Uterus (tissue), 4 donors: Measurements from ENCODE around the gene COL26A1. TPM values are rescaled to one million over a fixed set of nuclear protein-coding genes. Genes with fewer than 3 reads are reported as not detected.
"Not testable (repeated sequence)": the region's sequence is repeated elsewhere in the genome, so short reads cannot be mapped to it uniquely, and the experiment has no call there.

Experiments used
- DNase-seq, 2 donors: peaks; one replicate each; pipeline ENCODE4 v3.0.0-alpha.2; 2019 to 2020
- H3K27ac ChIP-seq, 2 donors: fragments of 200-600 bp; sonication (generic); 1 replicate in 1 of 2; 2 replicates in 1 of 2; pipeline ENCODE4 v1.5.1; 2016 to 2018
- H3K27me3 ChIP-seq, 2 donors: fragments of 200-600 bp; sonication (generic); one replicate each; pipeline ENCODE4 v1.5.1; 2018 to 2019; ENCODE audit warnings: control low read depth in 1 of 2
- H3K36me3 ChIP-seq, 2 donors: fragments of 200-600 bp; sonication (generic); one replicate each; pipeline ENCODE4 v1.5.1; 2019; ENCODE audit warnings: control low read depth in 1 of 2
- H3K4me1 ChIP-seq, 2 donors: fragments of 200-600 bp; sonication (generic); one replicate each; pipeline ENCODE4 v1.5.1; 2018 to 2019; ENCODE audit warnings: control low read depth in 1 of 2
- H3K4me3 ChIP-seq, 2 donors: fragments of 200-600 bp; sonication (generic); 1 replicate in 1 of 2; 2 replicates in 1 of 2; pipeline ENCODE4 v1.5.1; 2018 to 2019; ENCODE audit warnings: mild to moderate bottlenecking in 1 of 2
- H3K9me3 ChIP-seq, 2 donors: fragments of 200-600 bp; sonication (generic); one replicate each; pipeline ENCODE4 v1.5.1; 2019; ENCODE audit warnings: control low read depth in 1 of 2
- POLR2A ChIP-seq, 2 donors: fragments of 450-650 bp; IDR thresholded peaks; one replicate each; pipeline ENCODE4 v1.6.1; 2016; ENCODE audit warnings: antibody characterized with exemption in 2 of 2, mild to moderate bottlenecking in 1 of 2, moderate library complexity in 1 of 2
- intact Hi-C: fragments of 100-400 bp; cut with DNase I; formaldehyde crosslinking; loops from one replicate; pipeline ENCODE4 v1.15.1; 2023; ENCODE audit warnings: low total_unique reads
- total RNA-seq, 4 donors: library from RNA; depleted of rRNA in 3 of 4; stranded (reverse); fragments of >200 nt in 3 of 4; gene quantifications; one replicate each; pipeline versions ENCODE4 v1.1.0 to v1.2.4, GENCODE V29; 2014 to 2023
- TF ChIP-seq, protein P1 (sequence below), 4 experiments: fragments of 200-600 bp in 2 of 4; fragments of 450-650 bp in 2 of 4; sonication (generic) in 2 of 4; IDR thresholded peaks; one replicate each; pipeline ENCODE4 v1.5.1; 2016 to 2019; ENCODE audit warnings: antibody characterized with exemption in 4 of 4, mild to moderate bottlenecking in 2 of 4, moderate library complexity in 1 of 4
- donor health status: DM: yes; HTN: yes; CAD: no.

COL26A1 gene
- total RNA-seq, 4 donors from 2014 or later = 0.30 to 11.8 TPM; not detected in 2

DNA sequence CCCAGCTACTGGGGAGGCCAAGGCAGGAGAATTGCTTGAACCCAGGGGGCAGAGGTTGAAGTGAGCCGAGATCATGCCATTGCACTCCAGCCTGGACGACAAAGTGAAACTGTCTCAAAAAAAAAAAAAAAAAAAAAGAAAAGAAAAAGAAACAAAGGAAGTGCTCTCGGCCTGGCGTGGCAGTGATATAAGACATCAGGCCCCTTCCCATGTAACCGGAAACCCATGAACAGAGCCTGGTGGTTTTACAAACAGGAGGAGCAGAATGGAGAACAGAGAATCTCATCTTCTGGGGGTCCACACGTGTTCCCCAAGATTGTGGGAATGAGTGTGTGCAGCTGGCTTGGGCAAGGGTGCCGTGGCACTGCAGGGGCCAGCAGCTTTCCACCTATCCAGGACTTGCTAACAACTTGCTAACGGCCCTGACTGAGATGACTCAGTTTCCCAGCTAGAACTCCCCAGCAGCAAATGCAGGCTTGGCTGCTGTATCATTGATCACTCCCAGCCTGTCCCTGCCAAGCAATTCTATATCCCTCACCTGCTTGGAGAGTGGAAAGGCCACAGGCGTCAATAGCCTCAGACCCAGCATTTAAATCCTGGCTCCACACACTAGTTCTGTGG, 103.0 kb downstream of the COL26A1 start:
- TF ChIP-seq, protein P1, sequence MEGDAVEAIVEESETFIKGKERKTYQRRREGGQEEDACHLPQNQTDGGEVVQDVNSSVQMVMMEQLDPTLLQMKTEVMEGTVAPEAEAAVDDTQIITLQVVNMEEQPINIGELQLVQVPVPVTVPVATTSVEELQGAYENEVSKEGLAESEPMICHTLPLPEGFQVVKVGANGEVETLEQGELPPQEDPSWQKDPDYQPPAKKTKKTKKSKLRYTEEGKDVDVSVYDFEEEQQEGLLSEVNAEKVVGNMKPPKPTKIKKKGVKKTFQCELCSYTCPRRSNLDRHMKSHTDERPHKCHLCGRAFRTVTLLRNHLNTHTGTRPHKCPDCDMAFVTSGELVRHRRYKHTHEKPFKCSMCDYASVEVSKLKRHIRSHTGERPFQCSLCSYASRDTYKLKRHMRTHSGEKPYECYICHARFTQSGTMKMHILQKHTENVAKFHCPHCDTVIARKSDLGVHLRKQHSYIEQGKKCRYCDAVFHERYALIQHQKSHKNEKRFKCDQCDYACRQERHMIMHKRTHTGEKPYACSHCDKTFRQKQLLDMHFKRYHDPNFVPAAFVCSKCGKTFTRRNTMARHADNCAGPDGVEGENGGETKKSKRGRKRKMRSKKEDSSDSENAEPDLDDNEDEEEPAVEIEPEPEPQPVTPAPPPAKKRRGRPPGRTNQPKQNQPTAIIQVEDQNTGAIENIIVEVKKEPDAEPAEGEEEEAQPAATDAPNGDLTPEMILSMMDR (IDR thresholded peaks at IDR 0.05) = no peak
- no peak for TF ChIP-seq POLR2A (IDR thresholded peaks at IDR 0.05)
- H3K4me1 ChIP-seq = no peaks in the 10 kb centered on the region
- no peaks in the 10 kb centered on the region for H3K27me3 ChIP-seq
- DNase-seq = no peak
- no peaks in the 10 kb centered on the region for H3K9me3 ChIP-seq
- no peak overlapping the region for H3K4me3 ChIP-seq
- no peaks in the 10 kb centered on the region for H3K36me3 ChIP-seq
- H3K27ac ChIP-seq = no peak overlapping the region
- intact Hi-C loops = no loop called here

DNA sequence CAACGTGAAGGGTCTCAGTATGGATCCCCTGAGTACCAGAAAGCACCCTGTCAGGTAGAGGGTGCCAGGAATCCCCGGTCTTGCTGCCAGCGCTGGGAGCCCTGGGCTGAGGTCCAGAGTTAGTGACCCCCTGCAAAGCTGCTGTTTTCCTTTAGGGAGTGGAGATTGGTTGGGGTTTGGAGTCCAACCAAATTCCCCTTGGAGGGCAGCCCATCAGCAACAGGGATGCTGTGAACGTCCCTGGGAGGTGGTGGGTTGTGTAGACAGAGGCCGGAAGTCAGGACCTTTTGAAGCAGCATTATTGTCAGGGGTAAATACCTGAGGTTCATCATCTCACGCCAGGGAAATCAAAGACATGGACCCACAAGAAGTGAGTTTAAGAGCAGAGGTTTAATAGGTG, 104.2 kb downstream of the COL26A1 start:
- Histone ChIP-seq H3K9me3 (no peaks in the 10 kb centered on the region), H3K27me3 (no peaks in the 10 kb centered on the region), H3K4me3 (no peak overlapping the region), H3K36me3 (no peaks in the 10 kb centered on the region), H3K27ac (no peak overlapping the region), H3K4me1 (no peaks in the 10 kb centered on the region)
- intact Hi-C loops = no loop called here
- no peak for TF ChIP-seq POLR2A (IDR thresholded peaks at IDR 0.05)
- TF ChIP-seq, protein P1 (IDR thresholded peaks at IDR 0.05) = no peak
- no peak for DNase-seq

DNA sequence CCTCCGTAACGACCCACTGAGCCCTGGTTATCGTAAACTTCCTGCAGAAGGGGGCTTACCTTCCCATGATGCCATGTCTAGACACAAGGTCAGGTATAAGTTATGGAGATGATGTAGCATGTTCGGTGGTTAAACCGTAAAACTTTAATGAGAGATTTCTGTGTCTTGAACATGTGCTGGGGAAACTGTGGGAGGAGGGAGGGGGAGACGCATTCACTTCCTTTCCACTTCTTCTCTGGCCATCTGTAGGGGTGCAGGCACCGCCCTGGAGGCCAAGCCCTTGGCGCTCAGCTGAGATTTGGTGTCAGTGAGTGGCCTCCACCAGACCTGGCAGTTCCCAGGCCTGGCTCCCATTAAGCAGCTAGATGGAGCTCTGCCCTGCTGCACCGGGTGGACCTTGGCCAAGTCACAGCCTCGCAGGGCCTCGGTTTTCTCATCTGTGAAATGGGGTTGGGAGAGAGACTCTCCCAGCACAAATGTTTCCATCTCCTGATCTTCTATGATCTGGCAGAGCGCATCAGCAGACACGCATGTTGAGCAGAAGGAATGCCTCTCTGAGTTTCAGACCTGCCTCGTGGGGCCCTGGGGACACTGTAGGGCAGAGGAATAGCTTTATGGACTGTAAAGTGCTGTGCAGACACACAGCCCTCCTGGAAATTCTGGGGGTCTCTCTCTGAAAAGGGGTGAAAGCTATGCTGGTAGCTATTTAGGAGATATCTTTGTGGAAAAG, 106.0 kb downstream of the COL26A1 start:
- intact Hi-C loops = no loop called here
- no peak for DNase-seq
- H3K4me3 ChIP-seq = no peak overlapping the region
- H3K9me3 ChIP-seq = no peaks in the 10 kb centered on the region
- no peaks in the 10 kb centered on the region for H3K36me3 ChIP-seq
- H3K27me3 ChIP-seq = no peaks in the 10 kb centered on the region
- H3K27ac ChIP-seq = no peak overlapping the region
- no peaks in the 10 kb centered on the region for H3K4me1 ChIP-seq
- TF ChIP-seq POLR2A (IDR thresholded peaks at IDR 0.05) = no peak
- TF ChIP-seq, protein P1 (IDR thresholded peaks at IDR 0.05) = no peak

DNA sequence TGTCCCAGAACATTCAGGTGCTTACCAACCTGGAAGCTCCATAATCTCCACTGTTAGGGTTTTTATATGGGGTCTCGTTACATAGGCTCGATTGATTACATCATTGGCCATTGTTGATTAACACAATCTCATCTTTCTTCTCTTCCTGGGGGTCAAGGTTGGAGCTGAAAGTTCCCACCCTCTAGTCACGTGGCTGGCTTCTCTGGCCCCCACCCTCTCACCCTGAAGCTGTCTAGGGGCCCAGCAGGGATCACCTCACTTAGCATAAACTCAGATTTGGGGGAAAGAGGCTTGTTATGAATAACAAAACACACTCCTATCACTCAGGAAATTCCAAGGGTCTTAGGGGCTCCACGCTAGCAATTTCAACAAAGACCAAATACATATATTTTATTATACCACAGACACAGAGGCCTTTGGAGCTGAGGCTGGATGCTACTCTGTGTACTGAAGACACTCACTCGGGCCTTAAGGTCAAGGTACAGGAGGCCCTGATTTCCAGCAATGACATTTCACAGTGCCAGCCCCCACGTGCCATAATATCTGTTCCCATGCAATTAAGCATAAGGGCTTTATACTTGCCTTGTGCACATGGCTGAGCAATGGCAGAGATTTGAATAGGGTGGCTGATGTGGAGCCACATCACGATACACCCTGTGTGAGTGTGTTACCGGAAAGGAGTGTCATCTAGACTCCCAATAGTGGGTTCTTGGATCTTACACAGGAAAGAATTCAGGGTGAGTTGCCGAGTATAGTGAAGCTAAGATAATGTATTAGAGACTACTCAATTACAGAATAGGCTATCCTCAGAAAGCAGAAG, 108.2 kb downstream of the COL26A1 start:
- H3K9me3 ChIP-seq = no peaks in the 10 kb centered on the region
- intact Hi-C loops = no loop called here
- H3K36me3 ChIP-seq = no peaks in the 10 kb centered on the region
- no peak for DNase-seq
- H3K4me1 ChIP-seq = no peaks in the 10 kb centered on the region
- no peak overlapping the region for H3K27ac ChIP-seq
- TF ChIP-seq, protein P1 (IDR thresholded peaks at IDR 0.05) = no peak
- no peak for TF ChIP-seq POLR2A (IDR thresholded peaks at IDR 0.05)
- no peak overlapping the region for H3K4me3 ChIP-seq
- H3K27me3 ChIP-seq = no peaks in the 10 kb centered on the region

DNA sequence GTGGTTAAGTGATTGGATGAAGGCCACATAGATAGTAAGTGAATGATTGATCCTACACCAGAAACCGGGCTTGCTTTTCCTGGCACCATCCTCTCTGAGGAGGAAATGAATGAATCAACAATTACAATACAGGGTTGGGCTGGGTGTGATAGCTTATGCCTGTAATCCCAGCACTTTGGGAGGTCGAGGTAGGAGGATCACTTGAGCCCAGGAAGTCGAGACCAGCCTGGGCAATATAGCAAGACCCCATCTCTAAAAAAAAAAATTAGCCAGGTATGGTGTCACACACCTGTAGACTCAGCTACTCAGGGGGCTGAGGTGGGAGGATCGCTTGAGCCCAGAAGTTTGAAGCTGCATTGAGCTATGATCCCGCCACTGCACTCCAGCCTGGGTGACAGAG, 111.5 kb downstream of the COL26A1 start:
- intact Hi-C loops = no loop called here

DNA sequence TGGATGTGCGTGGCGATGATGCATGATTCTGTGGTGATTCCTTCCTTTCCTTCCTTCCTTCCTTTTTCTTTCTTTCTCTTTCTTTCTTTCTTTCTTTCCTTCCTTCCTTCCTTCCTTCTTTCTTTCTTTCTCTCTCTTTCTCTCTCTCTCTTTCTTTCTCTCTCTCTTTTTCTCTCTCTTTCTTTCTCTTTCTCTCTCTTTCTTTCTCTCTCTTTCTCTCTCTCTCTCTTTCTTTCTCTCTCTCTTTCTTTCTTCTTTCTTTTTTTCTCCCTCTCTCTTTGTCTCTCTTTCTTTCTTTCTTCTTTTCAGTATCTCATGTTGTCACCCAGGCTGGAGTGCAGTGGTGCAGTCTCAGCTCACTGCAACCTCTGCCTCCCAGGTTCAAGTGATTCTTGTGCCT, 113.0 kb downstream of the COL26A1 start:
- intact Hi-C loops, H3K27ac ChIP-seq, H3K4me1 ChIP-seq, H3K27me3 ChIP-seq, H3K36me3 ChIP-seq, DNase-seq, H3K4me3 ChIP-seq, H3K9me3 ChIP-seq: not testable (repeated sequence)

More for the DNA sequence above, 111.5 kb downstream of the COL26A1 start:
- Histone ChIP-seq H3K4me1 (no peaks in the 10 kb centered on the region), H3K9me3 (no peaks in the 10 kb centered on the region), H3K36me3 (no peaks in the 10 kb centered on the region), H3K27ac (no peak overlapping the region), H3K4me3 (no peak overlapping the region), H3K27me3 (no peaks in the 10 kb centered on the region)
- TF ChIP-seq, protein P1 (IDR thresholded peaks at IDR 0.05) = no peak
- TF ChIP-seq POLR2A (IDR thresholded peaks at IDR 0.05) = no peak
- no peak for DNase-seq
